ENCODE results near the gene PRKCE.
"Not testable (repeated sequence)": the region's sequence is repeated elsewhere in the genome, so short reads cannot be mapped to it uniquely, and the experiment has no call there.

Gene PRKCE

GRCh38 chr2:46223514-46223913, 572.0 kb downstream of the PRKCE start:
- DNase-seq: not testable (repeated sequence)

GRCh38 chr2:46225150-46225625, 573.7 kb downstream of the PRKCE start:
- DNase-seq: no peak

GRCh38 chr2:46225730-46226129, 574.3 kb downstream of the PRKCE start:
- DNase-seq: no peak

- DNase-seq: no peak
Observed at GRCh38 chr2:46226620-46227019, 575.1 kb downstream of the PRKCE start.

GRCh38 chr2:46227022-46227421, 575.5 kb downstream of the PRKCE start:
- no peak for DNase-seq

GRCh38 chr2:46227674-46228289, 576.3 kb downstream of the PRKCE start:
- DNase-seq: no peak

- peak; percentile 48 for DNase-seq
Observed at GRCh38 chr2:46229134-46230063, 577.9 kb downstream of the PRKCE start.

- no peak for DNase-seq
Observed at GRCh38 chr2:46230115-46230571, 578.7 kb downstream of the PRKCE start.

GRCh38 chr2:46230677-46231425, 579.4 kb downstream of the PRKCE start:
- no peak for DNase-seq

GRCh38 chr2:46231721-46232120, 580.2 kb downstream of the PRKCE start:
- no peak for DNase-seq

GRCh38 chr2:46232860-46233259, 581.4 kb downstream of the PRKCE start:
- no peak for DNase-seq

GRCh38 chr2:46236006-46236875, 584.8 kb downstream of the PRKCE start:
- DNase-seq: no peak

GRCh38 chr2:46236876-46237859, 585.7 kb downstream of the PRKCE start:
- no peak for DNase-seq
